GM23338 (cell line): ENCODE data around the gene HOXA5. TPM values are rescaled to one million over a fixed set of nuclear protein-coding genes. Genes with fewer than 3 reads are reported as not detected.

Source experiments
- ATAC-seq: fragments of 200-7000 bp; cut with Tn5 transposase; 3 replicates; pipeline ENCODE4 v1.9.1; 2020
- DNase-seq: peaks from one replicate; pipeline ENCODE4 v3.0.0-alpha.2; 2015; ENCODE audit warnings: low spot score
- H2AFZ ChIP-seq: fragments of 200-600 bp; sonication (generic); 2 replicates; pipeline ENCODE4 v1.8.0; 2016; ENCODE audit warnings: antibody characterized with exemption, mild to moderate bottlenecking, moderate library complexity
- H3F3A ChIP-seq: fragments of 200-600 bp; sonication (generic); replicated peaks from 2 replicates; pipeline ENCODE4 v1.8.0; 2017; ENCODE audit warnings: antibody characterized with exemption, mixed run types, low read depth
- H3K27ac ChIP-seq: fragments of 200-600 bp; sonication (generic); 2 replicates; pipeline ENCODE4 v1.6.1; 2016; ENCODE audit warnings: low read depth
- H3K27me3 ChIP-seq: fragments of 200-600 bp; sonication (generic); 2 replicates; pipeline ENCODE4 v1.8.0; 2016; ENCODE audit warnings: mild to moderate bottlenecking, mixed run types, moderate library complexity; ENCODE audit not compliant: insufficient read depth
- H3K36me3 ChIP-seq: fragments of 200-600 bp; sonication (generic); 2 replicates; pipeline ENCODE4 v1.8.0; 2016; ENCODE audit warnings: mild to moderate bottlenecking; ENCODE audit not compliant: insufficient read depth
- H3K4me1 ChIP-seq: fragments of 200-600 bp; sonication (generic); 2 replicates; pipeline ENCODE4 v1.8.0; 2016; ENCODE audit warnings: mild to moderate bottlenecking, moderate library complexity; ENCODE audit not compliant: insufficient read depth
- H3K4me2 ChIP-seq: fragments of 200-600 bp; sonication (generic); 2 replicates; pipeline ENCODE4 v1.7.1; 2017; ENCODE audit warnings: mixed run types
- H3K4me3 ChIP-seq: fragments of 200-600 bp; sonication (generic); 2 replicates; pipeline ENCODE4 v1.6.1; 2016; ENCODE audit warnings: mixed run types
- H3K79me2 ChIP-seq: fragments of 200-600 bp; sonication (generic); replicated peaks from 2 replicates; pipeline ENCODE4 v1.8.0; 2017; ENCODE audit warnings: mild to moderate bottlenecking; ENCODE audit not compliant: insufficient read depth
- H3K9me2 ChIP-seq: fragments of 200-600 bp; sonication (generic); 2 replicates; pipeline ENCODE4 v1.8.0; 2017; ENCODE audit not compliant: insufficient read depth
- H4K20me1 ChIP-seq: fragments of 200-600 bp; sonication (generic); replicated peaks from 2 replicates; pipeline ENCODE4 v1.8.0; 2017; ENCODE audit warnings: mild to moderate bottlenecking; ENCODE audit not compliant: insufficient read depth
- H3K27ac Mint-ChIP-seq: 2 replicates; pipeline ENCODE4 v1.8.0; 2020; ENCODE audit warnings: inconsistent platforms, mild to moderate bottlenecking, moderate library complexity, mixed read lengths
- H3K27me3 Mint-ChIP-seq: 3 replicates; pipeline ENCODE4 v1.8.0; 2022; ENCODE audit warnings: low read depth, mild to moderate bottlenecking, moderate library complexity, mixed read lengths, inconsistent platforms; ENCODE audit not compliant: insufficient read depth, poor library complexity
- H3K36me3 Mint-ChIP-seq: 3 replicates; pipeline ENCODE4 v1.8.0; 2021; ENCODE audit warnings: low read depth, mild to moderate bottlenecking, inconsistent platforms, moderate library complexity, mixed read lengths
- H3K4me1 Mint-ChIP-seq: 3 replicates; pipeline ENCODE4 v1.8.0; 2020; ENCODE audit warnings: mild to moderate bottlenecking, inconsistent platforms, mixed read lengths
- H3K4me3 Mint-ChIP-seq: 3 replicates; pipeline ENCODE4 v1.8.0; 2021; ENCODE audit warnings: moderate library complexity, mild to moderate bottlenecking, inconsistent platforms, mixed read lengths
- H3K9me3 Mint-ChIP-seq: 3 replicates; pipeline ENCODE4 v1.8.0; 2020; ENCODE audit warnings: moderate library complexity, mild to moderate bottlenecking, inconsistent platforms, mixed read lengths
- CTCF ChIP-seq, 2 experiments: fragments of 200-600 bp in 1 of 2; sonication (generic) in 1 of 2; conservative IDR thresholded peaks; 2 replicates each; pipeline versions ENCODE4 v1.5.1 to v1.6.1; 2016 to 2017; ENCODE audit warnings: antibody characterized with exemption in 2 of 2, low read depth in 2 of 2, mild to moderate bottlenecking in 2 of 2, moderate library complexity in 1 of 2
- EZH2 ChIP-seq: fragments of 200-600 bp; sonication (generic); IDR thresholded peaks from one replicate; pipeline ENCODE4 v1.8.0; 2017; ENCODE audit warnings: antibody characterized with exemption, mild to moderate bottlenecking, low read depth; ENCODE audit not compliant: unreplicated experiment
- EZH2phosphoT487 ChIP-seq: fragments of 200-600 bp; sonication (generic); IDR thresholded peaks from one replicate; pipeline ENCODE4 v1.8.1; 2018; ENCODE audit warnings: antibody characterized with exemption; ENCODE audit not compliant: unreplicated experiment
- POLR2AphosphoS5 ChIP-seq: IDR thresholded peaks from 2 replicates; pipeline ENCODE4 v1.6.1; 2016; ENCODE audit warnings: antibody characterized with exemption, low read depth
- polyA plus RNA-seq: library from polyadenylated mRNA; unstranded; fragments of >200 nt; fragmentation: Nextera tagmentation; extraction: Ambion mirVana; gene quantifications from 2 replicates; pipeline ENCODE4 v1.2.1, GENCODE V29; 2016
- total RNA-seq: library from RNA; depleted of rRNA; stranded (reverse); fragments of >200 nt; shearing (Covaris generic); gene quantifications from 2 replicates; pipeline ENCODE4 v1.2.3, GENCODE V29; 2014
- TF ChIP-seq, protein P1 (sequence below): fragments of 250-450 bp; sonication (Bioruptor Pico); IDR thresholded peaks from 2 replicates; pipeline ENCODE4 v1.5.0; 2020; ENCODE audit warnings: mild to moderate bottlenecking, moderate library complexity

The HOXA5 gene
- total and polyA plus RNA-seq, 2 experiments from 2014 or later, result not detected

GRCh38 chr7:27112955-27113949 is 30.2 kb downstream of the HOXA5 start:
- peak; percentile 84 for DNase-seq
- Histone ChIP-seq H3K4me2 (peak overlapping the region; percentile 76), H3K4me3 (peak overlapping the region; percentile 48), H3K9me2 (no peaks in the 10 kb centered on the region), H3K27ac (no peak overlapping the region), H3K27me3 (peaks cover 97% of the 10 kb centered on the region), H3K4me1 (peaks cover 32% of the 10 kb centered on the region), H4K20me1 (peaks cover 71% of the 10 kb centered on the region), H3F3A (peaks cover 49% of the 10 kb centered on the region), H2AFZ (no peak overlapping the region), H3K36me3 (no peaks in the 10 kb centered on the region), H3K79me2 (no peaks in the 10 kb centered on the region)
- H3K27me3 Mint-ChIP-seq, result peaks cover 95% of the 10 kb centered on the region
- peaks cover 12% of the 10 kb centered on the region; the same call in 2 of the 3 replicates for H3K9me3 Mint-ChIP-seq
- peaks cover 18% of the 10 kb centered on the region for H3K4me1 Mint-ChIP-seq
- ATAC-seq, result peak; percentile 18
- H3K36me3 Mint-ChIP-seq, result no peaks in the 10 kb centered on the region
- peak; percentile 98 for TF ChIP-seq EZH2phosphoT487
- peak; percentile 99 for TF ChIP-seq EZH2
- TF ChIP-seq POLR2AphosphoS5, result no peak
- peak overlapping the region; percentile 59 for H3K4me3 Mint-ChIP-seq
- no peak overlapping the region for H3K27ac Mint-ChIP-seq

GRCh38 chr7:27112361-27112760 is 31.1 kb downstream of the HOXA5 start:
- no peak for DNase-seq
- Histone ChIP-seq H3F3A (peaks cover 49% of the 10 kb centered on the region), H3K27ac (no peak overlapping the region), H3K4me2 (no peak overlapping the region), H3K9me2 (no peaks in the 10 kb centered on the region), H4K20me1 (peaks cover 74% of the 10 kb centered on the region), H3K4me3 (no peak overlapping the region), H2AFZ (no peak overlapping the region), H3K36me3 (no peaks in the 10 kb centered on the region), H3K79me2 (no peaks in the 10 kb centered on the region), H3K4me1 (peaks cover 29% of the 10 kb centered on the region), H3K27me3 (peaks cover 97% of the 10 kb centered on the region)
- no peak overlapping the region for H3K27ac Mint-ChIP-seq
- TF ChIP-seq CTCF (conservative IDR thresholded peaks at IDR 0.05; ENCODE audit: low read depth in 2 of 2), result no peak
- TF ChIP-seq EZH2, result peak; percentile 52
- peaks cover 95% of the 10 kb centered on the region for H3K27me3 Mint-ChIP-seq
- no peaks in the 10 kb centered on the region; the same call in 2 of the 3 replicates for H3K36me3 Mint-ChIP-seq
- no peak overlapping the region for H3K4me3 Mint-ChIP-seq
- peaks cover 14% of the 10 kb centered on the region for H3K9me3 Mint-ChIP-seq
- peaks cover 21% of the 10 kb centered on the region for H3K4me1 Mint-ChIP-seq
- no peak for ATAC-seq

- no peak overlapping the region for H2AFZ ChIP-seq
- TF ChIP-seq, protein P1, sequence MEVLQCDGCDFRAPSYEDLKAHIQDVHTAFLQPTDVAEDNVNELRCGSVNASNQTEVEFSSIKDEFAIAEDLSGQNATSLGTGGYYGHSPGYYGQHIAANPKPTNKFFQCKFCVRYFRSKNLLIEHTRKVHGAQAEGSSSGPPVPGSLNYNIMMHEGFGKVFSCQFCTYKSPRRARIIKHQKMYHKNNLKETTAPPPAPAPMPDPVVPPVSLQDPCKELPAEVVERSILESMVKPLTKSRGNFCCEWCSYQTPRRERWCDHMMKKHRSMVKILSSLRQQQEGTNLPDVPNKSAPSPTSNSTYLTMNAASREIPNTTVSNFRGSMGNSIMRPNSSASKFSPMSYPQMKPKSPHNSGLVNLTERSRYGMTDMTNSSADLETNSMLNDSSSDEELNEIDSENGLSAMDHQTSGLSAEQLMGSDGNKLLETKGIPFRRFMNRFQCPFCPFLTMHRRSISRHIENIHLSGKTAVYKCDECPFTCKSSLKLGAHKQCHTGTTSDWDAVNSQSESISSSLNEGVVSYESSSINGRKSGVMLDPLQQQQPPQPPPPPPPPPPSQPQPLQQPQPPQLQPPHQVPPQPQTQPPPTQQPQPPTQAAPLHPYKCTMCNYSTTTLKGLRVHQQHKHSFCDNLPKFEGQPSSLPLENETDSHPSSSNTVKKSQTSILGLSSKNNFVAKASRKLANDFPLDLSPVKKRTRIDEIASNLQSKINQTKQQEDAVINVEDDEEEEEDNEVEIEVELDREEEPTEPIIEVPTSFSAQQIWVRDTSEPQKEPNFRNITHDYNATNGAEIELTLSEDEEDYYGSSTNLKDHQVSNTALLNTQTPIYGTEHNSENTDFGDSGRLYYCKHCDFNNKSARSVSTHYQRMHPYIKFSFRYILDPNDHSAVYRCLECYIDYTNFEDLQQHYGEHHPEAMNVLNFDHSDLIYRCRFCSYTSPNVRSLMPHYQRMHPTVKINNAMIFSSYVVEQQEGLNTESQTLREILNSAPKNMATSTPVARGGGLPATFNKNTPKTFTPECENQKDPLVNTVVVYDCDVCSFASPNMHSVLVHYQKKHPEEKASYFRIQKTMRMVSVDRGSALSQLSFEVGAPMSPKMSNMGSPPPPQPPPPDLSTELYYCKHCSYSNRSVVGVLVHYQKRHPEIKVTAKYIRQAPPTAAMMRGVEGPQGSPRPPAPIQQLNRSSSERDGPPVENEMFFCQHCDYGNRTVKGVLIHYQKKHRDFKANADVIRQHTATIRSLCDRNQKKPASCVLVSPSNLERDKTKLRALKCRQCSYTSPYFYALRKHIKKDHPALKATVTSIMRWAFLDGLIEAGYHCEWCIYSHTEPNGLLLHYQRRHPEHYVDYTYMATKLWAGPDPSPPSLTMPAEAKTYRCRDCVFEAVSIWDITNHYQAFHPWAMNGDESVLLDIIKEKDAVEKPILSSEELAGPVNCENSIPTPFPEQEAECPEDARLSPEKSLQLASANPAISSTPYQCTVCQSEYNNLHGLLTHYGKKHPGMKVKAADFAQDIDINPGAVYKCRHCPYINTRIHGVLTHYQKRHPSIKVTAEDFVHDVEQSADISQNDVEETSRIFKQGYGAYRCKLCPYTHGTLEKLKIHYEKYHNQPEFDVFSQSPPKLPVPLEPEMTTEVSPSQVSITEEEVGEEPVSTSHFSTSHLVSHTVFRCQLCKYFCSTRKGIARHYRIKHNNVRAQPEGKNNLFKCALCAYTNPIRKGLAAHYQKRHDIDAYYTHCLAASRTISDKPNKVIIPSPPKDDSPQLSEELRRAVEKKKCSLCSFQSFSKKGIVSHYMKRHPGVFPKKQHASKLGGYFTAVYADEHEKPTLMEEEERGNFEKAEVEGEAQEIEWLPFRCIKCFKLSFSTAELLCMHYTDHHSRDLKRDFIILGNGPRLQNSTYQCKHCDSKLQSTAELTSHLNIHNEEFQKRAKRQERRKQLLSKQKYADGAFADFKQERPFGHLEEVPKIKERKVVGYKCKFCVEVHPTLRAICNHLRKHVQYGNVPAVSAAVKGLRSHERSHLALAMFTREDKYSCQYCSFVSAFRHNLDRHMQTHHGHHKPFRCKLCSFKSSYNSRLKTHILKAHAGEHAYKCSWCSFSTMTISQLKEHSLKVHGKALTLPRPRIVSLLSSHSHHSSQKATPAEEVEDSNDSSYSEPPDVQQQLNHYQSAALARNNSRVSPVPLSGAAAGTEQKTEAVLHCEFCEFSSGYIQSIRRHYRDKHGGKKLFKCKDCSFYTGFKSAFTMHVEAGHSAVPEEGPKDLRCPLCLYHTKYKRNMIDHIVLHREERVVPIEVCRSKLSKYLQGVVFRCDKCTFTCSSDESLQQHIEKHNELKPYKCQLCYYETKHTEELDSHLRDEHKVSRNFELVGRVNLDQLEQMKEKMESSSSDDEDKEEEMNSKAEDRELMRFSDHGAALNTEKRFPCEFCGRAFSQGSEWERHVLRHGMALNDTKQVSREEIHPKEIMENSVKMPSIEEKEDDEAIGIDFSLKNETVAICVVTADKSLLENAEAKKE (CRISPR knock-in tag), result no peak
- peak; percentile 92 for TF ChIP-seq EZH2
- peaks cover 97% of the 10 kb centered on the region for H3K27me3 ChIP-seq
- H3K4me1 Mint-ChIP-seq, result peaks cover 24% of the 10 kb centered on the region
- no peak overlapping the region for H3K4me3 Mint-ChIP-seq
- H3K4me1 ChIP-seq, result peaks cover 32% of the 10 kb centered on the region
- no peak overlapping the region for H3K27ac ChIP-seq
- H3K27me3 Mint-ChIP-seq, result peaks cover 95% of the 10 kb centered on the region
- H3K9me2 ChIP-seq, result no peaks in the 10 kb centered on the region
- H3K27ac Mint-ChIP-seq, result no peak overlapping the region
- no peaks in the 10 kb centered on the region; the same call in 2 of the 3 replicates for H3K36me3 Mint-ChIP-seq
- H3K4me3 ChIP-seq, result no peak overlapping the region
- no peaks in the 10 kb centered on the region for H3K36me3 ChIP-seq
- no peaks in the 10 kb centered on the region for H3K79me2 ChIP-seq
- H3F3A ChIP-seq, result peaks cover 49% of the 10 kb centered on the region
- DNase-seq, result no peak
- H3K4me2 ChIP-seq, result no peak overlapping the region
- no peak for ATAC-seq
- peaks cover 14% of the 10 kb centered on the region for H3K9me3 Mint-ChIP-seq
- peaks cover 74% of the 10 kb centered on the region for H4K20me1 ChIP-seq
Observed at GRCh38 chr7:27111751-27112277, 31.7 kb downstream of the HOXA5 start.
